NCI-H2171 treated with DMSO at 0.1 percent for 48 hours (cell line): ENCODE results near the gene GDPD4.

Experiments used
- DNase-seq: peaks from one replicate; lab custom pipeline; 2025; lab: John Stamatoyannopoulos, UW

Gene GDPD4

GRCh38 chr11:77205467-77206263, 95.8 kb downstream of the GDPD4 start:
- DNase-seq, result no peak

- no peak for DNase-seq
Measured at GRCh38 chr11:77204754-77205466, 96.6 kb downstream of the GDPD4 start.

GRCh38 chr11:77203901-77204753, 97.4 kb downstream of the GDPD4 start:
- no peak for DNase-seq

GRCh38 chr11:77202941-77203900, 98.3 kb downstream of the GDPD4 start:
- no peak for DNase-seq

- no peak for DNase-seq
Measured at GRCh38 chr11:77201991-77202841, 99.3 kb downstream of the GDPD4 start.

GRCh38 chr11:77201370-77201769, 100.1 kb downstream of the GDPD4 start:
- DNase-seq, result no peak

- no peak for DNase-seq
Measured at GRCh38 chr11:77200351-77201268, 100.9 kb downstream of the GDPD4 start.

- DNase-seq, result no peak
Measured at GRCh38 chr11:77199137-77199745, 102.2 kb downstream of the GDPD4 start.

GRCh38 chr11:77198440-77198849, 103.0 kb downstream of the GDPD4 start:
- no peak for DNase-seq

GRCh38 chr11:77197626-77198320, 103.7 kb downstream of the GDPD4 start:
- no peak for DNase-seq

- DNase-seq, result no peak
Measured at GRCh38 chr11:77196961-77197360, 104.5 kb downstream of the GDPD4 start.

GRCh38 chr11:77195071-77195755, 106.3 kb downstream of the GDPD4 start:
- DNase-seq, result peak; percentile 19

GRCh38 chr11:77193911-77194830, 107.3 kb downstream of the GDPD4 start:
- DNase-seq, result no peak

- DNase-seq, result no peak
Measured at GRCh38 chr11:77193167-77193566, 108.3 kb downstream of the GDPD4 start.

- peak; percentile 26 for DNase-seq
Measured at GRCh38 chr11:77191823-77192495, 109.5 kb downstream of the GDPD4 start.

GRCh38 chr11:77191429-77191822, 110.1 kb downstream of the GDPD4 start:
- DNase-seq, result no peak
